HG03565 (cell line): ENCODE data around the gene HSPH1.

Experiments
- ATAC-seq: cut with Tn5 transposase; IDR thresholded peaks from one replicate; pipeline ENCODE4 v1.9.1; 2021; ENCODE audit warnings: mild to moderate bottlenecking, moderate library complexity; ENCODE audit not compliant: unreplicated experiment

The HSPH1 gene

GRCh38 chr13:31133621-31134020, 28.1 kb downstream of the HSPH1 start:
- no peak for ATAC-seq

GRCh38 chr13:31131470-31131961, 30.2 kb downstream of the HSPH1 start:
- no peak for ATAC-seq

DNA sequence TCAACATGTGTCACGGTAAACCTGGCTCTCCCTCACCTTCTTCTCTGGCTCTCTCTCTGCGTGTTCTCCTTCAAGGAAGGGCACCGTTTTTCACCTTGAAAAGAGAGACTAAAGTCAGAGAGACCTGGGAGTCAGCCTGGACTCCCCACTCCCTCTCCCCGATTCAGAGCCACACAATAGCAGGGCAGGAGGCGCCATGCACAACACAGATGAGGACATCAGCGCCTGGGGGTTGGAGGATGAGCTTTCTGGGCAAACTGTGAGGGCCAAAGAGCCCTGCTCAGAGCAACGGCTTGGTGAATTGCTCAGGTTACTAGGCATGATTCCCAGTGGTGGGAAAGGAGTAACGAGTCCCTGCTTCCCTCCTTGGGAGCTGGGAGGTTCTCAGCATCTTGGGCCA, 32.3 kb downstream of the HSPH1 start:
- ATAC-seq = no peak

- ATAC-seq = no peak
Observed at GRCh38 chr13:31124204-31124603, 37.5 kb downstream of the HSPH1 start.

DNA sequence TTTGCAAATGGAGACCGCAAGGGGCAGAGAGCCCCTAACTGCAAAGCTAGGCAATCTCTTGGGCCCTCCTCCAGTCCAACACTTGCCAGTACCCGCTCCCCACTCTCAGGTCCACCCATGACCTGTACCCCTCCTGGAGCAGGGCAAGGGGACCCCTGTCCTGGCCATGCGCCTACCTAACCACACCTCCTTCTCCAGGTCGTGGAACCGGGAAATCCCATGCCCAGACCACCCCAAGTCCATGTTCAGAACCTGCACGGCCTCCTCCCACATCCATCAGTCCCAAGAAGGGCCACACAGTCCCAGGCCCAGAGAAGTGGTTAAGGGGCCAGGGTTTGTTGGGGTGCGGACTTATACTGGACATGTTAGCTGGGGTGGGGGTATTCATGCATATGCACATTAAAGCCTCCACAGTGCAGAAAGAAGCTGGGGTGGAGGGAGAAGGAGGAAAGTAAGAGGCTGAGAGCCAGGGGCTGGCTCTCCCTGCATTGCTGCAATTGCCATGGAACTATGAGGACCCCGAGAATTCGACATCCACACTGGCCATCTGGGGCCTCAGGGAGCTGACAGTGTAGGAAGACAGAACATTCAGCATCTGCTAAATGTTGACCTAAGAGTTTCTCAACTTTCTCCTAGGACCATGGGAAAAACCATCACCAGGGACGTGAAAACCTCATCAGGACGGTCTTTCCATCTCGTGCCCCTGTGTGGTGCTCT, 39.0 kb downstream of the HSPH1 start:
- no peak for ATAC-seq

DNA sequence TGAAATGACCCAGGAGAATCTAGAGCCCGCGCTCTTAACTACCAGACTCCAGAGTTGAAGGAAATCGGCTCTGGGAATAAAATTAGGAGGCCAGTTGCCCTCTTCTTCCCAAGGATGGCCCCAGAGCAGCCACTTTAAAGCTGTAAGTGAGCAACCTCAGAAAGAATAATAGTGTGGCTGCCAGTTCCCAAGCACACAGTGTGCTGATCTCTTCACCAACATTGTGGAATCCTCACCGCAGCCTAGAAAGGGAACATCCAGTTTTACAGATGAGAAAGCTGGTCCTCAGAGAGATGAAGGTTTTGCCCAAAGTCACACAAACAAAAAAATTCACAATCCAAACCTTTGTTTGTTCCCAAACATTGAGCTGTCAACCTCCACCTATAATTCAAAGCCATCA, 39.6 kb downstream of the HSPH1 start:
- ATAC-seq = no peak

DNA sequence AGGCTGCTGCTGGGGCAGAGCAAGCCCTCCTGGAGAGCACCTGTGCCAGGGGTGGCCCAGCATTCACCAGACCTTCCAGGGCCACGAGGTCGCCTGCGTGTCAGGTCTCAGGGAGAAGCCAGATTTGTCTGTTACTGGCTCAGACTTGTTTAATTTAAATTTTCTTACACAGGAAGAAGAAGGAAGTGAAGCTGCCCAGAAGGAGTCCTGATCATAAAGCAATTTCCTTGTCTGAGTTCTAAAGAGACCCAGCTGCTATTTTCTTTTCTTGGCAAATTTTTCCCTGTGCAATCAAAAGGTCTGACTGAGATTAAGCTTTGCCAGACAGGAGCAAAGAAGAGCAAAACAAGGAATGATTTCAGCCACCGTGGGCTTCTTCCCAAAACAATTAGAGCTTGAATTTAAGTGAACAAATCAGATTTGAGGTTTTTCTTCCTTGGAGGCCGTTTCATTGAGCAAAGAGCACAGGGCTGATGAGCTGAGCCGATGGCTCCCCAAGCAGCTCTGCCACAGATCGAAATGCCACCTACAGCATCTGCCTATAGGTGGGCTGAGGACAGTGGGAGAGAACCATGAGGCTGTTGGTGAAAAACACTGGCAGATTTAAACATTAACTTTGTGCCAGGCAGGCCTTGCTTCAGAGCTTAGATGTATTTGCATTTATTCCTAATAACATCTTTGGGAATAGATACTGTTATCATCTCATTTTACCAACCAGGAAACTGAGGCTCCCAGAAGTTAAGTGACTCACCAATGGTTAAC, 40.1 kb downstream of the HSPH1 start:
- no peak for ATAC-seq

- ATAC-seq = no peak
Observed at GRCh38 chr13:31119966-31120700, 41.6 kb downstream of the HSPH1 start.

- ATAC-seq = no peak
Observed at GRCh38 chr13:31119526-31119925, 42.2 kb downstream of the HSPH1 start.

- ATAC-seq = no peak
Observed at GRCh38 chr13:31116224-31116623, 45.5 kb downstream of the HSPH1 start.

DNA sequence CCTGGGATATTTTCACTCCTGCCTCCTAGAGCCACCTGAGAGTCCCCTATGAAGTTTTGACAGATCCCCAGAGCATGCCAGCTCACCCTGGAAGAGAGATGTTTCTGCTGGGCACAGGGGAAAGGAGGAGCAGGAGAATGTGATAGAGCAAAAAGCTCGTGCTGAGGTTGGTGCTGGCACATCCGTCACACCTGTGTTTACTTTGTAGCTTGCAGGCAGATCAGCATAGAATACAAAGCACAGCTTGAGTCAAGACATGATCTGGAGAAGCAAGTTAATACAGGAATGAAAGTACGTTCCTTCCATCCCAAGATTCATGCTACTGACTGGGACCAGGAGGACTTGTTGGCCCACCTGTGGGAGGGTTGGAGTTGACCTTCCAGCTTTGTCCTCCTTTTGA, 46.1 kb downstream of the HSPH1 start:
- no peak for ATAC-seq

DNA sequence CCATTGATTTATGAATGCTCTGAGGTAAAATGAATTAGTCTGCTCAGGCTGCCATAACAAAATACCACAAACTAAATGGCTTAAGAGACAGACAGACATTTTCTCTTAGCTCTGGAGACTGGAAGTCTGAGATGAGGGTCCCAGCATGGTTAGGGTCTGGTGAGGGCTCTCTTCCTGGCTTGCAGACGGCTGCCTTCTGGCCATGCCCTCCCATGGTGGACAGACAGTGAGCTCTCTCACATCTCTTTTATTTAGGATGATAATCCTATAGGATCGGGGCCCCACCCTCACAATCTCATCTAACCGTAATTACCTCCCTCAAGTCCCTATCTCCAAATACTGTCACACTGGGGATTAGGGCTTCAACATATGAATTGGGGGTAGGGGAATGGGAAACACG, 47.1 kb downstream of the HSPH1 start:
- no peak for ATAC-seq

DNA sequence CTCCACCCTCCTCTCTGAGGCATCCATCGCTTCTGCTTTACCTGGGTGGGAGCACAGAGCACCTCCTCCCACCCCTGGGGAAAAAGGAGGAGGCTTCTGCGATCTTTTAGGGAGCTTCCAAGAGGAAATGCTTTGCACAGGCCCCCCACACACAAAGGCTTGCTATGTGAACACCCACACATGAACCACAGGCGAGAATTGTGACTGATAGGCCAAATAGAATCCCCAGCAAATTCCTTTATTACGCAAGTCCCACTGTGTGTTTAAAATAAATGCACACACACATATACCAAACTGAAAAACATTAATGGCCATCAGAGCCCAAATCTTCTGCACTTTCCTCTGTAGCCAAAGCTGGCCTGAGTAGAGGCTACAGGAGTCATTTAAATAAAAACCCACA, 50.6 kb downstream of the HSPH1 start:
- no peak for ATAC-seq

- ATAC-seq = no peak
Observed at GRCh38 chr13:31110617-31111016, 51.1 kb downstream of the HSPH1 start.

GRCh38 chr13:31110169-31110568, 51.5 kb downstream of the HSPH1 start:
- ATAC-seq = no peak

DNA sequence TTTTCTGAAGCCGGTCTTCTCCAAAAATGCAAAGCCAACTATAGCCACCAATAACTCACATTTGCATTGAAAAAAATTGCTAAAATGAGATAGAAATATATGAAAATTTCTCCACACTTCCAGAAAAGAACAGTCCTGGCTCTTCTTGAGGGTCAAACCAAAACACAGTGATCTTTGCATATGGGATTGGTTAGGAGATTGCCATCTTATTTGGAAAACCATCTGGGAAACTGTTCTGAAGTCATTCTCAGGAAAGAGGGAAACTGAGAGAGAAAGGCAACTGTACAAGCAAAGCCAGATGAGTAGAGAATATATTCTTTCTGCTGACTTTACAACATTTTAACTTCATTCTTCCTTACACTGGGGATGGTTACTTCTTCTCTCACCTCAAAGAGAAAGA, 54.6 kb downstream of the HSPH1 start:
- ATAC-seq = no peak

- ATAC-seq = no peak
Observed at GRCh38 chr13:31105856-31106255, 55.8 kb downstream of the HSPH1 start.

DNA sequence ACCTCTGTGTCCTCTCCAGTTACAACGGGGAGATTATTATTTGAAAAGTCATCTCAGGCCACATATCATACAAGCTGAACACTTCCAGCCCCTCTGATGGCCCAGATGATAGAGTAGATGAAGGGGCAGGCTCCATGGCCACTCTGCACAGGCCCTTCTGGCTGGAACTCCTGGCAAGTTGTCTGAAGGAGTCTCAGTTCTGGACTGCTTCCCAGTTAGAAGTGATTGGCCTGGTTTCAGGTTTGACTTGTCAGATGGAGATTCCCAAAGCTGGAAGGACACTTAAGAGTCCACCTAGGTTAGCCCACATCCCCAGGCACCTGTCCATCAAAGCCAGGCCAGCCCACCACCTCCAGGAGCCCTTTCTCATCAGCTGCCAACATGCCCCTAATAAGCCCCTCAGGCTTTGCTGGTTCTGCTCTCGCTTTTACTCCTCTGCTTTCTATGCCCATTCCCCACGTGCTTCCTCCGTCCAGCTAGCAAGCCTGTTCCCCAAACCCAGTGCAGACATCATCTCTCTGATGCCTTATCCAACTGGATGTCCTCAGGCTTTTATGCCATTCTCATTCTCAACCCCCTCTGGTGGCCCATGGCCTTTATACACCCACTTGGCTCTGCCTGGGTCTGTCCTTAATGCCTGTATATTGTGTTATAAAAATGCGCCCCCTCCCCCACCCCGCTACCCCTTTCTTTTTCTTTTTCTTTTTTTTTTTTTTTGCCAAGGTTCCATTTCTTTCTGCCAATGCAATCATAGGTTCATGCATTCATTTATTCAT, 56.5 kb downstream of the HSPH1 start:
- no peak for ATAC-seq

DNA sequence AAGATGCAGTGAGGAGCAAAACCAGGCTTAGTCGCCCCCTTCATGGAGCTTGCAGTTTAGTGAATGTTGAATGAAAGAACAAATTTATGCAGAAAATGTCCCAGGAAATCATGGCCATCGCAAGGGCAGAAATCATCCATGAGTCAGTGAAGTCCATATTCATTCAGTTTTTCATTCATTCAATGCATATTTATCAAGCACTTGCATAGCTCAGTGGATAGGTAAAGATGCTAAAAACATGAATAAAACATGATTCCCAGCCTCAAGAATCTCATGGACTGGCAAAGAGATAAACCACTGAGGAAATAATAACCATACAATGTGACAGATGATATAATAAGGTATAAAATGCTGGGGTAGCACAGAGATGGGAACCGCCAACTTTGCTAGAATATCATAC, 58.8 kb downstream of the HSPH1 start:
- no peak for ATAC-seq

- no peak for ATAC-seq
Observed at GRCh38 chr13:31101472-31102170, 60.1 kb downstream of the HSPH1 start.
